HG03060 (cell line): Measurements from ENCODE around the gene CASP7.

Experiments
- ATAC-seq: cut with Tn5 transposase; IDR thresholded peaks from one replicate; pipeline ENCODE4 v1.9.1; 2021; ENCODE audit warnings: low read depth, moderate number of reproducible peaks; ENCODE audit not compliant: unreplicated experiment

The CASP7 gene

GRCh38 chr10:113711142-113711541 is 31.4 kb downstream of the CASP7 start:
- ATAC-seq: no peak

DNA sequence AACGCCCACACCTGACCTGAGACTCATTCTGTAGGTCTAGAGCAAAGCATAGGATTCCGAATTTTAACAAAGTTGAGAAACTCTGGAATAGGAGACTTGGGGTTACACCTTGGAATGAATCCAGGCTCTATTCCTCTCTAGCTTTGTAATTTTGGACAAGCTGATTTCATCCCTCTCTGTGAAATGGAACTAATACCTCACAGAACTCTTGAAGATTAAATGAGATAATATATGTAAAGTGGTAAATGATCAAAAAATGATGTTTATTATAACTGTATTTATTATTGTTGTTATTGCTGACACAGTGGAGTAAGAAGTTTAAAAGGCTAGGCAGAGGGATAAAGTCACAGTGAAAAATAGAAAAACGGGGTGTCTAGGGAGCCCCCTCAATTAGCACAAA is 32.3 kb downstream of the CASP7 start:
- no peak for ATAC-seq

DNA sequence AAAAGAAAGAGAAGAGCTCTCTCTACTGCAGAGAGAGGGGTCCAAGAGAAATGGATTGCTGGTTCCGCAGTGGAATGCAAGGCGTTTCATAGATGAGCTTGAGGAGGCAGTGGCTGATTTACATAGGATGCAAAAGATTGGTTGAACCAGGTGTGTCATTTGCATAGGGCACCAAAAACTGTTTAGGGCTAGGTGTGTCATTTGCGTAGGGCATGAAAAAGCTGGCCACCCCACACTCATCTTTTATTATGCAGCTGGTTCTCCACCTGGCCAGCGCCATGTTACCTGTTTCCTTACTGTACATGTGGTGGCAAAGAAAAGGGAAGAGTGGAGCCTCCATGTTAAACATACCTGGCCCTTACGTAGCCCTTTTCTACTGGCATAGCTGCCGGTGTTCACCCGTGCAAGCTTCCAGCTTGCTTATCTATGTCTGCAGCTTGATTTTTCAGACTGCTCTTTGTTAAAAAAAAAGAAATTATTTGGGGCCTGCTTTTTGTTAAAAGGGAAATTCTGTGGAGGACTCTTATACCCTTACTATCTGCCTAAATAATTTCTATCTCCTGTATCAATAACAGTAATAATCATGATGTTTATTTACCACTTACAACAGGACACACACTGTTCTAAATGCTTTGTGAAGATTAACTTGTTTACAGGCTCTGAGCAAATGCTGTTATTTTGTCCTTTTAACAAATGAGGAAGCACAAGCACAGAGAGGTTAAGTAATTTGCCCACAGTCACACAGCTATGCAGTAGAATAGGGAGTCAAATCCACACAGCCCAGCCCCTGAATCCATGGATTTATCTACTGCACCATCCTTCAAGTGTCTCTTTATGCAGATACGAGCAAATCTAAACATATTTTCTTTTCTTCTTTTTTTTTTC is 33.3 kb downstream of the CASP7 start:
- no peak for ATAC-seq

- no peak for ATAC-seq
Observed at GRCh38 chr10:113713640-113713982, 33.9 kb downstream of the CASP7 start.

DNA sequence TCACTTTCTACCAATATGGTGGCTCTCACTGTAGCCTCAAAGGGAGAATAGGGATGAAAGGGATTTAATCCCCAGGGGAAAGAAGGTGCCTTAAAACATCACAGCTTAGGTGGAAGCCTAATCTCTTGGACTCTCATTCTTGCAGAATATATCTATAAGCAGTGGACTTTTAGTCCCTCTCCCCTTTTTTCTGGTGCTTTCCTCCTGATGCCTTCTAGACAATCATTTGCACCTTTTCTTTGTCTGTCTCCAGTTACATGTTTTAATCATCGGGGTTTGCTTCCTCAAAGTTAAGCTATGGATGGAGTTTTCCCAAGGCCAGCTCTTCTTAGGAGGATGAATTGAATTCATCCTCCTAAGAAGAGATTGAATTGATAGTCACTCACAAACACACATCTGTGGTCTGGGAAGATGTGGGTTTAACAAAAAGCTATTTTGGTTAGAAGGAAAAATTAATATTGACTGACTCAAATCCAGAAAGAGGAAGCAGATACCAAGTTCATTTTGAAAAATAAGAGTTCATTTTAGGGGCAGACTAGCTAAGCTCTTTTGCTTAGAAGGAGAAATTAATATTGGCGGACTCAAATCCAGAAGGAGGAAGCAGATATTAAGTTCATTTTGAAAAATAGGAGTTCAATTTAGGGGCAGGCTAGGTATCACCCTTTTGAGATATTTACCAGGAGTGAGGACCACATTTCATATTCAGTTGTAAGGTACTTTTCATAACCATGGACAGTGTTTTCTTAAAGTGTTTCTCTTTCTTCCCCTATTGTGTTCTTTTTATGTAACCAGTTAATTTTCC is 36.6 kb downstream of the CASP7 start:
- ATAC-seq: no peak

DNA sequence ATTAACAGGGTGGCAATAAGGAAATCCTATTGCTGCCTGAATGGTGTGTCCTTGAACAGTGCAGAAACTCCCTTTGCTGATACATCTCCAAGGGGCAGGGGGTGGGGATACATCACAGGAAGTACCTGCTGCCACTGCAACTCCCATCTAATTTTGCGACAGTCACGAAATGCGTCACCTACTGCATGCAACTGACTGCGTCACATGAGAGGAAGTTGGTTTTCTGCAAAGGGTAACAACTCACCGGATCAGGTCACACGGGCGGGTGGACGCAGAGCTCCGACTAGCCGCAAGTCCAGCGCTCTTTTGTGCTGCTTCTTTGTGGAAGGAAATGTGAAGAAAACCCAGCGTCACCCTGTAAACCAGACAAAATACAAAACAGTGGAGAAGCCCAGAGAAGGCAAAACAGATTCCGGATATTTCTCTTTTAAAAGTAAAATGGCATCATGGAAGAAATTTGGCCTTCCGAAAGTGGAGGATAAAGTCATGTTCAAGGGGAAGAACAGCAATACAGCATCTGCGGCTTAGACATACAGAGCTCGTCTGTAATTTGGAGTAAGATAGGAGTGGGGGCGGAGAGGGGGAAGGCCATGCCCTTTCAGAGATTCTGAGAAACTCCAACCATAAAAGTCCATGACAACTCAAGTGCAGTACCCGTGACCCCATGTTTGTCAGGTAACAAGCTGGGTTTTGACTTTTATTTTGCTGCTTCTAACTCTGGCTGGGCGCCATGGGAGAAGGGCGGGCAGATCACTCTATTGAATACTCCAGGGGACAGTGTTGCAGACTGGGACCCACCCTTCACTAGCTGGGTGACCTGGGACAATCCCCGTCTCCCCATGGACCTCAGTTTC is 39.5 kb downstream of the CASP7 start:
- no peak for ATAC-seq

GRCh38 chr10:113720386-113720785 is 40.7 kb downstream of the CASP7 start:
- ATAC-seq: no peak

GRCh38 chr10:113732160-113732881 is 52.6 kb downstream of the CASP7 start:
- no peak for ATAC-seq

- ATAC-seq: no peak
Observed at GRCh38 chr10:113732966-113733365, 53.3 kb downstream of the CASP7 start.

- ATAC-seq: no peak
Observed at GRCh38 chr10:113733635-113734034, 53.9 kb downstream of the CASP7 start.

DNA sequence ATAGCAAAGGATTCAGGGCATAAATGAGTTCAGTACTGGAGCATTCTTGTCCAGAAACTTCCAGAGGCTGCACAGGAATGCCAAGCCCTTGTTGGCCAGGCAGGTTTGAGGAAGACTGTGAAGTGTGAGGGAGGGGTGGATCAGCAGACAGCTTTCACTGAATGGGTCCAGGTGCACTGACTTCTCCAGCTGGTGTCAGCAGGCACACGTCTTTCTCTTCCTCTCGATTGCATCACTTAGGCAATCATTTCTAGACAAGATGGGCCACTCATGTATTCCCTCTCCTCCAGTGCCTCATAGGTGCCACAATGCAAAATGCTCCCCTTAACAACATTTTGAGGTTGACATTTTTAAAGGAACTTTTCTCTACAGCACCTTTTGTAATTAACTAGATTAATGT is 56.2 kb downstream of the CASP7 start:
- ATAC-seq: peak; percentile 90

DNA sequence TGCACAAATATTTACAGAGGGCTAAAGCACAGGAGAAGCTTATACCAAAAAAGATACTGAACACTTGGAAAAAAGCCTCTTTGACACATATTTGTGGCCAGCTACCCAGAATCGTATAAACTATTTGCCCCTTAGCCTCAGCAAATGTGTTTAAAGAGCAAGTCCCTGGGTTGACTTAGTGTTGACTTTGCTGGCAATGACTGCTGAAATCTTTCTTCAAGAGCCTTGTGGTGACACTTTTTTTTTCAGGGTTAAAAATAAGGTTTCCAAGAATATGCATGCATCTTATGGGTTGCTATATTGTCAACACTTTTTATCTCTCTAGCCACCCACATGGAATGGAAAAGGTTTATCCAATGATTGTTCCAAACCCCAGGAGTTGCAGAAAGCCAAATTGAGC is 56.9 kb downstream of the CASP7 start:
- no peak for ATAC-seq

DNA sequence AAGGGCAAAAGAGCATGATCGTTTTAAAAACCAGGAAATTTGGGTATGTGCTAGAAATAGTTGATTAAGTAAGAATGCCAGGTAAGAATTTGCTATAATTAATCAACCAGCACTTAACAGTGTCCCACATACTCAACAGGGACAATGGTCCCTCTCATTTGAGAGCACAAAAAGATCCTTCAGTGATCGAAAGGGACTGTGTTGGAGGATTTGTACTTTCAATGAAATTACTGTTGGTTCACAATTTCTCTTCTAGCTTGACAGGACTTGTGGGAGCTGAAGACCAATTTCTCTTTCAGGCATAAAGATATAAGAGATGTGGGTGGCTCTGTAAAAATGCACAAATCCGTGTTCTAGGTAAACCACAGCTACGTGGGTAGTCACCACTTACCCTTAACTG is 59.3 kb downstream of the CASP7 start:
- ATAC-seq: no peak

DNA sequence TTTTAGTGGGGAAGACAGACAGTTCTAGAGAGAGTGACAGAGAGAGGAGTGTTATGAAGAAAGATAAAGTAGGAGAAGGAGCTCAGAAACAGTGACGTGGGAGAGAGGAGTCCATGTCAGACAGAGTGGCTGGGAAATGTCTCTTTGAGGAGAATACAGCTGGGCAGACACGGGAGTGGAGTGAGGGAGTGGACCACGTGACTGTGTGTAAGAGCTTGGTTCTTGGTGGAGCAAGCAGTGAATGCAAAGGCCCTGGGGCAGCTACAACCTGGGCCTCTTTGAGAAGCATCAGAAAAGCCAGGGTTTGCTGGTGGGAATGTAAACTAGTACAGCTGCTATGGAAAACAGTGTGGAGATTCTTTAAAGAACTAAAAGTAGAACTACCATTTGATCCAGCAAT is 59.9 kb downstream of the CASP7 start:
- ATAC-seq: no peak

DNA sequence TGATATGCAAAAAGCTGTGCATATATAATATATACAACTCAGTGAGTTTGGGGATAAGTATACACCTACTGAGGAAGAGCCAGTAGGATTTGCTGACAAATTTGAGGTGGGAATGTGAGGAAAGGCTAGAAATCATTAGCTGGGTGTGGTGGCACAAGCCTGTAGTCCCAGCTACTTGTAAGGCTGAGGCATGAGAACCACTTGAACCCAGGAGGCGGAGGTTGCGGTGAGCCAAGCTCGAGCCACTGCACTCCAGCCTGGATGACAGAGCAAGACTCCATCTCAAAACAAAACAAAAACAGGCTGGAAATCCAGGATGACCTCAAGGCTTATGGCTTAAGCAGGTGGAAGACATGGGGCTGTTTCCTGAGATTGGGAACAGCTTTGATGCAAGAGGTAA is 61.1 kb downstream of the CASP7 start:
- no peak for ATAC-seq

GRCh38 chr10:113742466-113742865 is 62.8 kb downstream of the CASP7 start:
- no peak for ATAC-seq

DNA sequence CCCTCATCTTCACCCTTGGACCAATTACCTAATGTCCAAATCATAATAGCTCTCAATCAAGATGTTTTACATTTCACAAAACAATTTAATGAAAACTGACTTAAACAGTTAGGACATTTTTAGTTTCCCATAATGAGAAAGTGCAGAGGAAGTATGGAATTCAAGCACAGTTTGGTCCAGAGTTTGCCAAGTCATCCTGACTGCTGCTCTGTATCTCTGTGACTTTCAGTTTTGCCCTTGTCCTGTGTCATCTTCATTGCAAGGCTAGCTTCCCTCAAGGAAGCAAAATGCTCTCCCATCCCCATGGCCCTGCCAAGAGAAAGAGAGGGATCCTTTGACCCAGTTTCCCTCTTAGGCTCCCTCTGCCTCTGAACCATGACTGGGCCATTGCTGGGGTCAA is 63.9 kb downstream of the CASP7 start:
- ATAC-seq: no peak

DNA sequence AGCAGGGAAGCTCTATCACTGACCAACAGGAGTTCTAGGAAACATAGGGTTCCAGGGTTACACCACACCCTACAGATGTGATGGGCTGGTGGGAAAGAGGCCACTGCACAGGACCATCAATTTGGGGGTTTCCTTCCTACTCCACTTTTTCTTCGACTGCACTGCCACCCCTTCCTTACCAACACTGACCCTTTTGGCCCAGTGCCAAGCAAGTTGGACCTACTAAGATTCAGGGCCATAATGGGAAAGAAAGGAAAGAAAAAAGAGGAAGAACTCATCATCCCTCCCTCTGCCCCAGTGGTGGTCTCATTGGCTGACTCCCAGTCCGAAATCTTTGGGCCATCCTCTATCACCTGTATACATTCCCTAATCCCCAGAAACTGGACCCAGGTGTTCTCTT is 65.7 kb downstream of the CASP7 start:
- no peak for ATAC-seq

GRCh38 chr10:113746217-113746957 is 66.7 kb downstream of the CASP7 start:
- no peak for ATAC-seq
